Measurements from ENCODE around the gene RTTN. TPM values are rescaled to one million over a fixed set of nuclear protein-coding genes. Genes with fewer than 3 reads are reported as not detected.

Gene RTTN
- polyA plus RNA-seq, 3 donors: 0.22 to 2.7 (median 0.25) TPM

- no peak overlapping the region for H3K9ac ChIP-seq (ENCODE audit: insufficient read depth, low read length, poor library complexity, severe bottlenecking)
- H3K27ac ChIP-seq (ENCODE audit: low read depth in 1 of 2, low read length in 2 of 2): no peak overlapping the region
- no peak for DNase-seq
- Mint-ChIP-seq H3K27ac (no peak overlapping the region), H3K36me3 (peaks cover 47 to 51% of the 10 kb centered on the region in 2 donors), H3K4me1 (no peaks in the 10 kb centered on the region), H3K4me3 (no peak overlapping the region), H3K27me3 (ENCODE audit: low read depth in 3 of 3) (no peaks in the 10 kb centered on the region), H3K9me3 (peaks cover 0 to 2% (median 0%) of the 10 kb centered on the region in 7 donors)
- H3K4me1 ChIP-seq (ENCODE audit: control insufficient read depth in 1 of 2, insufficient read depth in 2 of 2, low read length in 2 of 2): peaks cover 1 to 2% of the 10 kb centered on the region in 2 donors
- H3K27me3 ChIP-seq (ENCODE audit: control insufficient read depth in 2 of 2, insufficient read depth in 2 of 2, low read length in 2 of 2): no peaks in the 10 kb centered on the region
- no peak overlapping the region for H3K4me3 ChIP-seq (replicated peaks in 1 of 3; ENCODE audit: low read depth in 2 of 3, low read length in 3 of 3)
- WGBS (ENCODE audit: insufficient coverage): 69% methylated on average over 4 of the region's 5 CpGs
- no peak overlapping the region for H3K4me2 ChIP-seq (replicated peaks; ENCODE audit: extremely low read depth, low read length, poor library complexity, severe bottlenecking)
- TF ChIP-seq CTCF (IDR thresholded peaks at IDR 0.05): no peak
- H3K36me3 ChIP-seq (replicated peaks in 1 of 2; ENCODE audit: control insufficient read depth in 1 of 2, insufficient read depth in 2 of 2, low read length in 2 of 2): peaks cover 2 to 54% of the 10 kb centered on the region in 2 donors
- no peaks in the 10 kb centered on the region for H3K9me3 ChIP-seq (replicated peaks in 1 of 2; ENCODE audit: control insufficient read depth in 1 of 2, insufficient read depth in 1 of 2, low read length in 2 of 2)
- H2AFZ ChIP-seq (ENCODE audit: insufficient read depth, low read depth, low read length, poor library complexity, severe bottlenecking): no peak overlapping the region
- no peaks in the 10 kb centered on the region for H4K20me1 ChIP-seq (ENCODE audit: insufficient read depth, low read length)
- no peaks in the 10 kb centered on the region for H3K79me2 ChIP-seq (ENCODE audit: insufficient read depth, low read length)
- intact Hi-C loops (cut with micrococcal nuclease): no loop called here
Observed at GRCh38 chr18:70025580-70025979, 179.9 kb downstream of the RTTN start.

- Histone ChIP-seq H3K79me2 (ENCODE audit: insufficient read depth, low read length) (no peaks in the 10 kb centered on the region), H3K4me3 (replicated peaks in 1 of 3; ENCODE audit: low read depth in 2 of 3, low read length in 3 of 3) (no peak overlapping the region), H3K27me3 (ENCODE audit: control insufficient read depth in 2 of 2, insufficient read depth in 2 of 2, low read length in 2 of 2) (no peaks in the 10 kb centered on the region), H4K20me1 (ENCODE audit: insufficient read depth, low read length) (no peaks in the 10 kb centered on the region), H3K27ac (ENCODE audit: low read depth in 1 of 2, low read length in 2 of 2) (no peak overlapping the region), H2AFZ (ENCODE audit: insufficient read depth, low read depth, low read length, poor library complexity, severe bottlenecking) (no peak overlapping the region), H3K36me3 (replicated peaks in 1 of 2; ENCODE audit: control insufficient read depth in 1 of 2, insufficient read depth in 2 of 2, low read length in 2 of 2) (peaks cover 2 to 49% of the 10 kb centered on the region in 2 donors), H3K4me2 (replicated peaks; ENCODE audit: extremely low read depth, low read length, poor library complexity, severe bottlenecking) (no peak overlapping the region), H3K9me3 (replicated peaks in 1 of 2; ENCODE audit: control insufficient read depth in 1 of 2, insufficient read depth in 1 of 2, low read length in 2 of 2) (no peaks in the 10 kb centered on the region), H3K4me1 (ENCODE audit: control insufficient read depth in 1 of 2, insufficient read depth in 2 of 2, low read length in 2 of 2) (peaks cover 6 to 10% of the 10 kb centered on the region in 2 donors), H3K9ac (ENCODE audit: insufficient read depth, low read length, poor library complexity, severe bottlenecking) (no peak overlapping the region)
- no CpG with 5 or more reads among the region's 3 CpGs for WGBS (ENCODE audit: insufficient coverage)
- Mint-ChIP-seq H3K27me3 (ENCODE audit: low read depth in 3 of 3) (no peaks in the 10 kb centered on the region), H3K27ac (peak overlapping the region in 1 of 7 donors; percentile 26), H3K4me3 (no peak overlapping the region), H3K4me1 (peaks cover 6% of the 10 kb centered on the region), H3K9me3 (peaks cover 0 to 2% (median 0%) of the 10 kb centered on the region in 7 donors), H3K36me3 (peaks cover 44 to 48% of the 10 kb centered on the region in 2 donors)
- no peak for DNase-seq
- no peak for TF ChIP-seq CTCF (IDR thresholded peaks at IDR 0.05)
- intact Hi-C loops (cut with micrococcal nuclease): no loop called here
Observed at GRCh38 chr18:70024829-70025228, 180.7 kb downstream of the RTTN start.

Data from CD14-positive monocyte (primary cell).